GM21786 (cell line): ENCODE measurements around the gene CD82.
A peak's percentile ranks its signal among the peaks of the same experiment; 100 is the strongest.

Experiments used
- ATAC-seq: cut with Tn5 transposase; IDR thresholded peaks from one replicate; pipeline ENCODE4 v1.9.1; 2021; ENCODE audit not compliant: unreplicated experiment

CD82 gene, protein sequence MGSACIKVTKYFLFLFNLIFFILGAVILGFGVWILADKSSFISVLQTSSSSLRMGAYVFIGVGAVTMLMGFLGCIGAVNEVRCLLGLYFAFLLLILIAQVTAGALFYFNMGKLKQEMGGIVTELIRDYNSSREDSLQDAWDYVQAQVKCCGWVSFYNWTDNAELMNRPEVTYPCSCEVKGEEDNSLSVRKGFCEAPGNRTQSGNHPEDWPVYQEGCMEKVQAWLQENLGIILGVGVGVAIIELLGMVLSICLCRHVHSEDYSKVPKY

DNA sequence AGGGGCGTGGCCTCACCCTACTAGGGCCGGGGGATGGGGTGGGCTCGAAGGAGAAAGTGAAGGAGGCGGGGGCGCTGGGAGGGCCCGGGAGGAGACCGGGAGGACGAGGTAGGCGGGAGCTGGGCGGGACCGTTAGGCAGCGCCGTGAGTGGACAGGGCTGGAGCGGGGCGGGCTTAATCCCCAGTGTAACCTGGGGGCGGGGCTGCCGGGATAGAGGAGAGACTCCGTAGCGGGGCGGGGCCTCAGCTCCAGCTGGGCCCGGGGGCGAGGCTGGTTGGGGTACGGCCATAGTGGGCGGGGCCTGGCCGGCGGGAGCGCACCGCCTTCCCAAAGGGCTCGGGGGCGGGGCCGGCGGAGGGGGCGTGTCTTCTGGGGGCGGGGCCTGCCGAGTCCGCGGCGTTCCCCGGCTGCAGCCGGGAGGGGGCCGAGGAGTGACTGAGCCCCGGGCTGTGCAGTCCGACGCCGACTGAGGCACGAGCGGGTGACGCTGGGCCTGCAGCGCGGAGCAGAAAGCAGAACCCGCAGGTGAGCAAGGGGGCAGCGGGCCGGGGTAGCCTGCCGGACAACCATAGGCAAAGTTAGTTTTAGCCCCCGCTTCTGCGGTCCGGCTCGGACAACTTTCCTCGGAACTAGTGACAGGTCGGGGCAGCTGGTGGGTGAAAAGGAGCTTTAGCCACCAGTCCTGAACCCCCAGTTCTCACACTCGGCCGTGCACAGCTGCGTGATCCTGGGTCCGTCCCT is at the start of gene CD82:
TSS of gene CD82 (plus strand) at position 453 of the 742 bp plus-strand sequence. CDS start 29,000 bp downstream, outside the sequence.
- ATAC-seq = peak; percentile 70

DNA sequence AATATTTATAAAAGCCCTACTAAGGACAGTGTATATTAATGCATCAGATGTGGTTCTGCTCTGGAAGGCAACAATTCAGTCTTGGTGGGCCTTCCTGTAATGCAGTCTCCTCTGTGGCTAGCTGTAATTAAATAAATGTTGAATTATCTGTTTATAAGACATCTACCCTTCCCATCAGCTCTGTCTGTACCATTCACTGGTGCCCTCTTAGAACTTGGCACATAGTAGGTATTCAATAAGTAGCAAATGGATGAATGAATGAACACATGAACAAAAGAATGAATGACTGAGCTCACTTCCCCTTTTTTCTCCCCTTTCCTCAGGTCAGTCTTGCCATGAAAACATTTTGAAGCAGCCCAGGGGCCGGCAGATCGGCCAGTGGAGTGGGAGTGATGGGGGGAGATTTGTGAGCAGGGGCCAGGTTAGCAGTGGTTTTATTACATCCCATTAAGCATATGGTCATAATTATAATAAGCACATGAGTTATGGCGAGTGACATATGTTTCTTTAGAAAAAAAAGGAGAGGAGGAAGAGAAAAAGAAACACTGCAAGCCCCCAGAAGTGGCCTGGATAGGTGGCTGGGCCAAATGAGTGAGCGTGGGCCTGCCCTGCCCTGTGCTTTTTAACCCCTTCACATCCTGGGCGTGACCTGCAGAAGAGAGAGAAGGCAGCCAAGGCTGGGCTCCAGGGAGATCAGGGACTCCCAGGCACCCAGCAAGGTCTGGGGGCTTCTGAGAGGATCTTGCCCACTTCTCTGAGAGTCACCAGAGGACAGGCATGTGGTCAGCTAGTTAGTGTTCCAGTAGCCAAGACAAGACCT is 48.6 kb upstream of the CD82 start:
- ATAC-seq = no peak

DNA sequence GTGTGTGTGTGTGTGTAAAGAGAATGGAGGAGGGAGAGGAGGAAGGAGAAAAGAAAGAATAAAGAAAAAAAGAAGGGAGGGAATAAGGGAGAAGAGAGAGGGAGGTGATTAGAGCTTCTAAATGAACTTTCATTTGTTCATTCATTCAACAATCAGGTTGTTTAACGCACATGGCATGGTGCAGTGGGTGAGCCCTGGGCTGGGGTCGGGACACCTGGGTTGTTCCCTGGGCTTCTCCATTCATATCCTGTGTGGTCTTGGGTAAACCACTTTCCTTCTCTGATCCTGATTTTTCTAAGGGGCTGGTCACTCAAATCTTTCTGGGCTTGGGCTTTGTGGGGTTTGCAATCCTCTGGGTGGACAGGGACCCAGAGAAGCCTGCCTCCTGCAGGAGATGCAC is 47.9 kb upstream of the CD82 start:
- ATAC-seq = no peak

DNA sequence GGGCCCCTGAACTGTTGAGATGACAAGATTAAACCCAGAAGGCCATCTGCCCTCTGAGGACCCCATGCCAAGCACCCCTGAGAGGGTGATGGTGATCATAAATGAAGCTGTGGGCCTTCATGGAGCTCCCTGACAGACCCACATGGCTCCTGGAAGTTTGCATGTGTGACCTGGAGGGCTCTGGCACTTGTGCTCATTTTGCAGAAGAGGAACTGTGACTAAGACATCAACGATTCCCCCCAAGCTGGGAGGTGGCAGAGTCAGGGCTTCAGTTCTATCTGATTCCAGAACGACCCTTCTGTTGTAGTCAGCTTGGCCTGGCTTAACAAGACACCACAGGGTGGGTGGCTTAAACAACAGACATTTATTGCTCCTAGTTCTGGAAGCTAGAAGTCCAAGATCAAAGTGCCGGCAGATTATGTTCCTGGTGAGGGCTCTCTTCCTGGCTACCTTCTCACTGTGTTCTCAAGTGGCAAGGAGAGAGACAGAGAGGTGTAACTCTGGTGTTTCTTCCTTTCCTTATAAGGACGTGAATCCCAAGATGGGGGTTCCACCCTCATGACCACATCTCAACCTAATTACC is 46.4 kb upstream of the CD82 start:
- ATAC-seq = no peak

DNA sequence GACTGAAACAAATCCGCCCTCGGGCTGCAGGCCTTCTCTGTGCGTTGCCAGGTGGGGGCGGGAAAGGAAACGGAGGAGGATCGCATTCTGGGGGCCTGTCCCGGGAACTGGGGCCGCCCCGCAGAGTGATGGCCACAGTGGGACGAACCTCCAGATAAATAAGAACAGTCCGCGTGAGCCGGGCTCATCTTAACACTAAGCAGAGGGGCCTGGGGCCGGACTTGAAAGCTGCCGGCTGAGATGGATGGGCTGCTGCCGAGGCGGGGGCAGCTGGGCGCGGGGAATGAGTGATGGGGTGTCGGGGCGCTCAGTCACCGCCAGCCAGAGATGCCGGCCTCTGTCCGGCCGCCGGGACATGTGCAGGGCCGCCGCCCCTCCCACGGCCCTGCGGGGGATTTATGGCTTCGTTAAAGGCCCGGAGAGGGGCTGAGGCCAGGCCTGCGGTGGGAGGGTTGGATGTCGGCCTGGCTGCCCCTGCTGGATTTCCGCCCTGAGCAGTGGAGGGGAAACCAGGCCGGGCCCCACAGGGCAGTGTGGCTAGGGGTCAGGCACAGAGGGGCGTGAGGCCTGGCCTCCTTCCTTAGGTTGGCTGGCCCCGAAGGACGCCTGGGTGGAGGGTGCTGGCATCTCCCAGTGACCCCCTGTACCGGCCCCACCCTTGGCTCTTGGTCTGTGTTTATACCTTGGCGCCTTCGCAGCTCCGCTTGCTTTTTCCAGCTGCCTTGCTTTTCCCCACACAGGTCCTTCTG is 45.3 kb upstream of the CD82 start:
- no peak for ATAC-seq

DNA sequence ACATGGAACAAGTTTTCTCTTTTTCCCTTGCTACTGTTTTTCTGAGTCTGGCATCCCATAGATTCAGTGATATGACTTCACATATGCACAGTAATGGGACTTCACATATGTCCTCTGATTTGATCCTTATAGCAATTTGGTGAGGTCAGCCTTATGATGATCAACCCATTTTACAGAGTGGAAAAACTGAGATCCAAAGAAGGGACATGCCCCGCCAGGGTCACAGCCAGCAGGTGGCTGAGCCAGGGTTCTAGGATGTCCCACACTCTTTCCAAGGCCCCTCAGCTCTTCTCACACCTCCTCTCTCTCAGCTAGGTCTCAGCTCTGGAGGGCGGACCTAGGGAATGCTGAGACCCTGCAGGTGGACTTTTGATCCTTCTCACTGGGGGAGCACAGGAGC is 44.3 kb upstream of the CD82 start:
- no peak for ATAC-seq

DNA sequence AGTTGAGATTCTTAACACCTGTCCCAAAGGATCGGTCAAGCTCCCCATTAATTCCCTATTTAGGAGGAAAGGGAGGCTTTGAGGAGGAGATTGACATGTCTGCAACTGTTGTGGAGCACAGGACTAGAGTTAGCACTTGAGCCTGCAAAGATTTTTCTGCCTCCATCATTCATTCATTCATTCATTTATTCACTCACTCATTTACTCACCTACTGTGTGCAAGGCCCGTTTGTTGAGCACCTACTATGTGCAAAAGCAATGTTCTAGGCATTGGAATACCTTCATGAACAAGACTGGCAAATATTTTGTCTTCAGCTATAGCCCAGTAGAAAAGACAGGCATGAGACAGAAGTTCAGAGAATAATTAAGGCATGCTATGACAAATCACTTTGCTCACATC is 43.2 kb upstream of the CD82 start:
- no peak for ATAC-seq

DNA sequence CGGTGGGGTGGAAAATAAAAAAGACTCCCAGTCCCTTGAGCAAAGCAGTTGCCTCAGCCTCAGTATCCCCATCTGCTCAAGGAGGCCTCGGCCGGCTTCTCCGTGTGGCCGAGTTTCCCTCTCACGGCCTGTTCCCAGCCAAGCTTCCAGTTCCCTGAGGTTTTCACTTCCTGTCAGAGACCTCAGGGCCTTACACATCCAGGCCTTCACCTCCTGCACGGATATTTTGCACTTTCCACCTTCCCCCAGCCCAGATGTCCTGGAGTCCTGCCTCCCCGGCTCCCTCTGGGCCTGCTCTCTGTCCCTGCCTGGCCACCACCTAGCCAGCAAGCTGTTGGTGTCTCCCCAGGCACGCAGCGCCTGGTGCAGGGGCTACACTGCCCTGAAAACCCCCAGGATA is 41.1 kb upstream of the CD82 start:
- ATAC-seq = no peak

DNA sequence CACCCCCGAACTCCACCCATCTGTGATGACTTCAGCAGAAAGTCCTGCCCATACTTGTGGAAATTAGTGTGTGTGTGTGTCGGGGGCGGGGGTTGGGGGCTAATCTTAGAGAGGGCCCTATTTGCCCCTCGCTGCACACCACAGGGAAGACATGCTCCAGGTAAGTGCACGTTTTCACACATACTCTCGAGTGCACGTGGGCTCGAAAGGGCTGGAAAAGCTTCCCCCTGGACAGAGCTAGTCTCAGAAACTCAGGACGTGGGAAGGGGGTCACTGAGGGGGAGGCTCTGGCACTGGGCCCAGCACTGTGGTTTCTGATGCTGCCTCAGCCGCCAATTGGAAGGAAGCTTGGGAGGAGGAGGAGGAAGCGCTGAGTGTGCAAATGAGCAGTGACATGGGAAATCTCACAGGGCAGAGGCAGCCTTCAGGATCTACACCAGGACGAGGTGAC is 40.7 kb upstream of the CD82 start:
- no peak for ATAC-seq

DNA sequence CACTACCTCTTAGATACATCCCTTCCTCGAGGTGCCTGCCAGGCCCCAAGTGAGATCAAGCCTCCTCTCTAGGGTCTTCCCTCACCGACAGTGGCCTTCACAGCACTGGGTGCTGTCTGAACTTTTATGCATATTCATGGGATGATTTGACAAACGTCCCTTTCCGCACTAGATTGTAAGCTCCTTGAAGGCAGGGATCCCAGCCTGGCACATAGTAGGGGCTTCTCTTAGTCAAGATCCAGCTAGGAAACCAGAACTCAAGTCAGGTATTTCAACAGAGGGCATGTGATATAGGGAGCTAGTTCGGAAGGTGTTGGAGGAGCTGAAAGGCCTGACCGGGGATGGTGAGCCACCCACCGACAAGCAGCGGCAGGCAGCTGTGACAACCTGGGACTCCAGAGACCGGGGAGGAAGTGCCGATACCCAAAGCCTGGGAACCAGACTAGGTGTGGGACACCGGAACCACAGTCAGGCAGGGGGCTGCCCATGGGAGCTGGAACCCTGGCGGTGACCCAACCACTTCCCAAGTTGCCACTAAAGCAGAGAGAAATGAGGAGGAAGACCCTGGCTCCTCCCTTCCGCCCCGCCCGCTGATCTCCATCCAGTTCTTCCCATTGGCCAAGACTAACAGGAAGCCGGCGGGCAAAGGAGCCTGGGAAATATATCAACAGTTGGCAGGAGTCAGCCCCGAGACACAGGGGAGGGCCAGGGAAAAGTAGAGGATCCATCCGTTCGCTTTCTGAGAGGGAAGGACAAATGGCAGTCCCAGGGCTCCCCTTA is 39.8 kb upstream of the CD82 start:
- no peak for ATAC-seq

DNA sequence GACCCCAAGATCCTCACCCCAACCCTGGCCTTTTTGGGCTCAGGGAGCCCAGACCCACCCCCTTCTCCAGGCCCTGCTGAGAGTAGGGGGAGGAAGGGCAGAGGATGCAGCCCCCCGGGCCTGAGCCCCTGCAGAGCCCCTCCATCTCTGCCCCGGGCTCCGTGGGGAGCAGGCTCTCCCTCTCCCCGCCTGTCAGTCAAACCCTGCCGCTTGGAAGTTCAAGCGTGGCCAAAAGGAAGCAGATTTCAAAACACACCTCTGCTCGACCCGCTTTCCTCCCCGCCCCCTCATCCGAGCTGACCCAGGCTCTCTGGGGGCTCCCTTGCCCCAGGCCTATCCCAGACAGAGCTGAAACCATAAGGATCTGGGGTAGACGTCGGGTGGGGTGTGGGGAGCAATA is 39.0 kb upstream of the CD82 start:
- no peak for ATAC-seq

DNA sequence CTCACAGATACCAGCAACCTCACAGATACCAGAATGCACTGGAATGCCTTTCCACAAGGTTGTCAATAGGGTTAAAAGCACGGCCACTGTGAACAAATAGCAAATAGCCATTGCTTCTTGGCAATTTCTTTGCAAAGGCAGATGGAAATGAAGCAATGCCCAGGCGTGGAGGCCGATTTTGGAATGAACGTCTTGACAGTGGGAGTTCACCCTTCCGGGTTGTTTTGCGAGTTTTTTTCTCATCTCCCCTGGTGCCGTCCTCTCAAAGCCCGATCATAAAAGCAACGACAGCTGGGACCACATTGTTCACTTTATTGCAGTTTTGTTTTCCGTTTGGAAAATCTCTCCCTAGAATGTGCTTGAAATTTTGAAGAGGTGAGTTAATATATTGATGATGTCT is 38.0 kb upstream of the CD82 start:
- no peak for ATAC-seq

DNA sequence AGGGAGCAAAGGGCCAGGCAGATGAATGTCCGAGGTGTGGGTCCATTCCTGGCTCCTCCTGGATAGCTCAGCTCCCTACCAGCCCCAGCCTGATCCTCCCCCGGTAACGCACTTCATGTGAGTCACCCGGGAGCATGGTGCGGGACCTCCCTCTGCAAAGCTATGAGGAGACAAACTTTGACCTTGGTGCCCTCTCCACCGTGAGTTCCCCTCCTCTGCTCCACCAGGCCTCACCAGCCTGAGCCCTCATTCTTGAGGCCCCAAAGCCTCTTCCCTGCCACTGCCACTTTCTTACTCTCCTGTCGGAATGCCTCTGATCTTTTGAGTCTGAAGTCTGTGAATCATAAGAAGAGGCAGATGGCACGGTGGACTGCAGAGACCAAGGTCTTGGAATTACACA is 37.4 kb upstream of the CD82 start:
- no peak for ATAC-seq

DNA sequence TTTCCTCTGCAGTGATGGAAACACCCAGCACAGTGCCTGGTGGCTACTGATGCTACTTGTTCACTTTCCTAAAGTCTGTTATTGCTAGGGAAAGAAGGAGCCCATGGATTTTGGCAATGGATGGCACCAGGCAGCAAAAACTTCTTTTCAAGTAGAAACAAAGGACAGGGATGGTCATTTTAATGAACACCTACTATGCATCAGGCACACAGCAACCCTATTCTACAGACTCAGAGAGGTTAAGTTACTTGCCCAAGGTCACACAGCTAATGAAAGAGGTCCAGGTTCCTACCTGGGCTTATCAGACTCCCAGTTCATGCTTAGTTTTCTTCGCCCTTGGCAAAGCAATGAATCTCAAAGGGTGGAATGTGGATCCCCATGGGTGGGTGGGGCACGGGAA is 36.9 kb upstream of the CD82 start:
- no peak for ATAC-seq

DNA sequence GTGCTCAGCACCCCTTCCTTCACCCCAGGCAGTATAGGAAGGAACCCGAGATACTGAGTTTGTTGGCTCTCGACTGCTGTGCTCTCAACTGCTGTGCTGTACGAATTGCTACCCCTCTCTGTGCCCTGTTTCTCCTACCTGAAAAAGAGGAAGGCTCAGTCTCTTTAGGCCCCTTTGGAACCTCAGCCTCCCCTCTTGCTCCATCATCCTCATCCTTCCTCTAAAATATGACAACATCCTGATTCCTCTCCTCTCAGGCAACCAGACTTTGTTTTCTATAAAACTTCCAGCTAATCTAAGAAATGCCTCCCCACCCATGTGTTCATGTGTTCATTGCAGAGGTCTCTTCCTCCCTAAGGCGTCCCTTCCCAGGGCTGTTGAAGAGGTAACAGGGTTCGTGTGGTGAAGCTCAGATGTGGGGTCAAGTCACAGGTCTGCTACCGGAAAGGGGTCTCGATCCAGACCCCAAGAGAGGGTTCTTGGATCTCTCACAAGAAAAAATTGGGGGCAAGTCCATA is 35.5 kb upstream of the CD82 start:
- ATAC-seq = no peak

DNA sequence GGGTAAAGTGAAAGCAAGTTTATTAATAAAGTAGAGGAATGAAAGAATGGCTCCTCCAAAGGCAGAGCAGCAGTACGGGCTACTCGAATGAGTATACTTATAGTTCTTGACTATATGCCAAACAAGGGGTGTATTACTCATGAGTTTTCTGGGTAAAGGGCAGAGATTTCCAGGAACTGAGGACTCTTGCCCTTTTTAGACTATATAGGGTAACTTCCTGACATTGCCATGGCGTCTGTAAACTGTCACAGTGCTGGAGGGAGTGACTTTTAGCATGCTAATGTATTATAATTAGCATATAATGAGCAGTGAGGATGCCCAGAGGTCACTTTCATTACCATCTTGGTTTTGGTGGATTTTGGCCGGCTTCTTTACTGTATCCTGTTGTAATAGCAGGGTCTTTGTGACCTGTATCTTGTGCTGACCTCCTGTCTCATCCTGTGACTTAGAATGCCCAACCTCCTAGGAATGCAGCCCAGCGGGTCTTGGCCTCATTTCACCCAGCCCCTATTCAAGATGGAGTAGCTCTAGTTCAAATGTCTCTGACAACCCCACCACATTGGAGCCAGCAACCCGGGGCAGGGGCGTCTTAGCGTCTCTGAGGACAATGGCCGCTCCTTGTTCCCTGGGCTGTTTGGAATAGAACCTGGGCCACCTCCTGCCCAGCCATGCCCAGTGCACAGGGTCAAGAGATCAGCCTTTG is 34.9 kb upstream of the CD82 start:
- no peak for ATAC-seq

DNA sequence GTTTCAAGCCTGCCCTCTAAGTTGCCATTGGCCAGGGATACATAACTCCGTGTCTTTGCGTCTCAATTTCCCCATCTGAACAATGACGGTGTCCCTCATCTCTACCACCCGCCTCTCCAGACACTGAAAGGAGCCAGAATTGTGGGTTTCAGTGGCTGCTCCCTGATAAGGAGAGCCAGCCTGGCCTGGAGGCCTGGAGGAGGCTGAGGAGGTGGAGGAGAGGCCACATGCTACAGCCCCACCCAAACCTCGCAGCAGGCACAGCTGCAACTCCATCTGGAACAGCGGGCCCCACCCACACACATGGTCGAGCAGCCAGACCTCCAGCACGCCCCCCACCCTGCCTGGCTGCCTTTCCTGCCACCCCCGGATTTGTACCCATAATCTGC is 34.4 kb upstream of the CD82 start:
- ATAC-seq = no peak

DNA sequence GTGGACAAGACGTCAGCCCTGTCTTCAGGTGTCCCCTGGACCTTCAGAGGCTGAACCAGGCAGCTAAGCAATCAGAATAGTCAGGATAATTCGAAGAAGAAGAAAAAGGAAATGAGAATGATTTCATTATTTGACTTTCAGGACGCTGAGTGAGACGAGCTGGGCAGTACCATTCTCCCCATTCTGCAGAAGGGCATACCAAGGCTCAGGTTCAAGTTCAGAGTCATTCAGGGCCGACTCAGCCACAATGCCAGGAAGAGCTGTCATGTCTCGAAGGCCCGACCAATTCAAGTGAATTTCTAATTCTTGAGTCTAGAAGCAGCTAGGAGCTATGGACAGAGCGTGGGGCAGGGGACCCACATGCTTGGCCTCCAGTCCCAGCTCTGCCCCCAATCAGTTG is 33.8 kb upstream of the CD82 start:
- ATAC-seq = no peak

DNA sequence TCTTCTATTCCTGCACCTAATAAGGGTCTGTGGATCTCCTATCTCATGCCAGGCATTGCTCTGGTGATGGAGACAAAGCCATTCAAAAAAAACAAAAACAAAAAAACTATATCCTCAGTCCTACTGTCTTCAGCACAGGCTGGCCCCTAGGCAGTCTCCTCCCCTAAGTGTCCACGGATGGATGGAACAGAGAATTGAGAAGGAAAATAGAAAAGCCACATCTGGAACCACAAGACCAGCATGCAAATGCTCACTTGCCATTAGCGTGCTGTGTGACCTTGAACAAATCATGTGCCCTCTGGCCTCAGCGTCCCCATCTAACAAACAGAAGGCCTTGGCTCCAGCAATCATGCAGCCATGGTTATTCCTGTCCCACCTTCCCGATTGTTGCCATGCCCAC is 32.7 kb upstream of the CD82 start:
- no peak for ATAC-seq
